Stimulated activated CD8-positive, alpha-beta memory T cell treated with anti-CD3 and anti-CD28 coated beads, Interleukin-12 subunit alpha, Interleukin-12 subunit beta, amount 100 ng/mL, for 1 hour (primary cell): ENCODE data around the gene ZNF121.
"Not testable (repeated sequence)": the region's sequence is repeated elsewhere in the genome, so short reads cannot be mapped to it uniquely, and the experiment has no call there.

ENCODE experiments used
- DNase-seq: peaks from one replicate; pipeline ENCODE4 v3.0.0-alpha.2; 2020; ENCODE audit warnings: low read depth

The ZNF121 gene

DNA sequence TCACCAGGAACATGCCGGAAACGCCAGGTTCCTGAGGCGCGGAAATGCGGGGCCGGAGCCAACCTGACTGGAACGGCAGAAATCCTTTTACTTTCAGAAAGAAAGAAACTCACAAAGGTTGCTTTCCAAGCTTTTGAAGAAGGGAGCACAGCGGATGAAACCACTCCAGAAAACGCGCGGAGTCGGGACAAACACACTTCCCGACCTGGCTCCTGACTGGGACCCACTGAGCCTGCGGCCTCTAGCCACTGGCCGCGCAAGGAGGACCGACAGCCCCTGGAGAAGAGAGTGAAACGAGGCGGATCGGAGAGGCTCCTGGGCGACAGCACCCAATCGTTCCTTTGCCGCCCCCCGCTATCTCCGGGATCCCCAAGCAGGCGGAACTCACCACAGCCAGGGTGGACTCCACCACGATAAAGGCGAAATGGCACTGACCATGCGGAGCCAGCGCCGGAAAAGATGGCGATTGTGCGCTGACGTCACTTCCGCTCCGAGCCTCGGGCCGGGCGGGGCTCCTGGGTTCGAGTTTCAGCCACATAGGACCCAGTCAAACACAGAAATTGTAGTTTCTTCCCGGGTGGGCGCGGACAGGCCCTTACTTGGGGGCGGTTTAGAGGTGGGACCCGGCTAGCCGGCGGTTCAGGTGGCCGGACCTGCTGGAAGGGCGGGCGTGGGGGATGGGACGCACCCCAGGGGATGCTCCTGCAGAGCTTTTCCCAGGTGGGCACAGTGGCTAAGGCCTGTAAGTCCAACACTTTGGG lies at the start of gene ZNF121:
ZNF121 (minus strand) TSS at position 432 of the 761 bp plus-strand sequence. CDS start 16,407 bp downstream, outside the sequence.
- DNase-seq: peak; percentile 74

DNA sequence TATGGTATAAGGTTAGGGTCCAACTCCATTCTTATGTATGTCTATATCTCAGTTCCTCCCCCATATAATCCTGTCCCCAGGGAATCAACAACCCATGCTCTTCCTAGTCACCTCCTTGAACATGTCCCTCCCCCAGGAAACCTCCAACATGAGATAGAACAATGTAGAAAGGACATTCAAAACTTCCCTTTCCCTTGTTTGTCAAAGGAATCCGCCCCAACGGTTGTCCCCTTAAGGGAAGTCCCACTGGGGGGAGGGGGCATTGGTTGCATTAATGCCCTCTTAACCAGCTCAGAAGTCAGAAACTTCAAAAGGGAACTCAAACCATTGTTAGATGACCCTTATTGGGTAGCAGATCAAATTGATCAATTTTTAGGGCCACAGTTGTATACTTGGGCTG lies 43.6 kb upstream of the ZNF121 start:
- no peak for DNase-seq

DNA sequence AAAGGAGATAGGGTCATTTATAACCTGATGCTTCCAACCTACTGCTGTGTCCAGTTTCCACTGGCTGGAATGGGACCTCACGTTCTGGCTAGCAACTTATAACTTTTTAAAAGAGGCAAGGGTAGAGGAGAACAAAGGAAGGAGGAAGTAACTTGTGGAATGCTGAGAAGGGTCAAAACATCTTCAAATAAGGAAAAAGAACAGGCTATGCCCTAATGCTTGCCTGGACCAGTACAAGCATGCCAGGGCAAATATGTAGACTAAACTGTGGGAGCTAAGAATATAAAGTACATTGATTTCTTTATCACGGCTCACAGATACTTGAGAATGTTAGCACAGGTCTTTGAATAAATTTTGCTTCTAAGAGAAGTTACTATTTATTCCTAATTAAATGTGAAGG lies 38.2 kb upstream of the ZNF121 start:
- DNase-seq: no peak

DNA sequence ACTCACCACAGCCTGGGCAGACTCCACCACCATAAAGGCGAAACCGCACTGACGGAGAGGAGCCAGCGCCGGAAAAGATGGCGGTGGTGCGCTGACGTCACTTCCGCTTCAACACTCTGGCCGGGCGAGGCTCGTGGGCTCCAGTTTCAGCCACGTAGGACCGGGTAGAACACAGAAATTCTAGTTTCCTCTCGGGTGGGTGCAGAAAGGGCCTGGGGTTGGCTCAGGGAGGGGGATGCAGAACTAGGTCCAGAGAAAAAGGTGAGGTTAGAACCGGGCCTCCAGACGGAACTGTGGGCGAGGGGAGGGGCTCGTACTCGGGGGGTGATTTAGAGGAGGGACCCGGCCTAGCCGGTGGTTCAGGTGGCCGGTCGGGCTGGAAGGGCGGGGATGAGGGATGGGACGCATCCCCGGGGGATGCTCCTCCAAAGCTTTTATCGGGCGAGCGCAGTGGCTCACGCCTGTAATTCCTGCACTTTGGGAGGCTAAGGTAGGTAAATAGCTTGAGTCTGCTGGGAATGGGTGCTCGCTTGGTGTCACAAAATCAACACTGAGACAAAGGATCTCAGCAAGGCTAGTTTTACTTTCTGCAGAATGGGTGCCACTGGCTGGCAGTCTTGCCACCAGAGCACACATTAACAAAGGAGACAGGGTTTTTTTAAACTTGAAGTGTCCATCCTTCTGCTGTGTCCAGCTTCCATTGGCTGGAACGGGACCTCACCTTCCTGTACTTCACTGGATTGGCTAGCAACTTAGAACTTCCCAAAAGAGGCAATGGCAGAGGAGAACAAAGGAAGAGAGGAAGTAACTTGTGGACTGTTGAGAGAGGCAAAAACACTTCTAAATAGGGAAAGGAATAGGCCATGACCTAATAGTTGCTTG lies 37.1 kb upstream of the ZNF121 start, which contains the start of gene ZNF561:
ZNF561 (minus strand) TSS at position 77 of the 882 bp plus-strand sequence. CDS start 1,776 bp downstream, outside the sequence.
- DNase-seq: peak; percentile 82

DNA sequence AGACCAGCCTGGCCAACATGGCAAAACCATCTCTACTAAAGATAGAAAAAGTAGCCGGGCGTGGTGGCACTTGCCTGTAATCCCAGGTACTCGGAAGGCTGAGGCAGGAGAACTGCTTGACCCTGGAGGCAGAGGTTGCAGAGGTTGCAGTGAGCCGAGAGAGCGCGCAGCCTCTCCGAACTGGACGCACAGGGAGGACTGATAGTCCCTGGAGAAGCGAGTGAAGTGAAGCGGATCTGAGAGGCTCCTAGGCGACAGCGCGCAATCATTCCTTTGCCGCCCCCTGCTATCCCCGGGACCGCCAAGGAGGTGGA lies 36.5 kb upstream of the ZNF121 start:
- DNase-seq: no peak

GRCh38 chr19:9615844-9616243 lies 31.5 kb upstream of the ZNF121 start:
- no peak for DNase-seq

GRCh38 chr19:9610484-9611113 lies 26.3 kb upstream of the ZNF121 start:
- no peak for DNase-seq

GRCh38 chr19:9608912-9609311 lies 24.6 kb upstream of the ZNF121 start:
- DNase-seq: no peak

DNA sequence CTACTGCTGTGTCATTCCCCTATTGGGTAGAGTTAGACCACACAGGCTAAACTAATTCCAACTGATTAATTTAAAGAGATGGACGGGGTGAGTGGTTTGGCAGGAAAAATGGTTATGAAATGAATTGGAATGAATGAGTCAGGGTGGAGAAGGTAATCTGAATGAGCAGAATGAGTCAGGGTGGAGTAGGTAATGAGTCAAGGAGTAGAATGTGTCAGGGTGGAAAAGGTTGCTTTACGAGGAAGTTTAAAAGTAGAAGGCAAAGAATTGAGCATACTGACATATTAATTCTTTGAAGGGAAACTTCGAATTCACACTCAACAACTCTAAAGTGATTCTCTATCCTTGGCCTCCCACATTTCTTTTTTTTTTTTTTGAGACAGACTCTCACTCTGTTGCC lies 12.7 kb upstream of the ZNF121 start:
- DNase-seq: no peak

GRCh38 chr19:9586764-9587163 lies 2.5 kb upstream of the ZNF121 start:
- peak; percentile 62 for DNase-seq

DNA sequence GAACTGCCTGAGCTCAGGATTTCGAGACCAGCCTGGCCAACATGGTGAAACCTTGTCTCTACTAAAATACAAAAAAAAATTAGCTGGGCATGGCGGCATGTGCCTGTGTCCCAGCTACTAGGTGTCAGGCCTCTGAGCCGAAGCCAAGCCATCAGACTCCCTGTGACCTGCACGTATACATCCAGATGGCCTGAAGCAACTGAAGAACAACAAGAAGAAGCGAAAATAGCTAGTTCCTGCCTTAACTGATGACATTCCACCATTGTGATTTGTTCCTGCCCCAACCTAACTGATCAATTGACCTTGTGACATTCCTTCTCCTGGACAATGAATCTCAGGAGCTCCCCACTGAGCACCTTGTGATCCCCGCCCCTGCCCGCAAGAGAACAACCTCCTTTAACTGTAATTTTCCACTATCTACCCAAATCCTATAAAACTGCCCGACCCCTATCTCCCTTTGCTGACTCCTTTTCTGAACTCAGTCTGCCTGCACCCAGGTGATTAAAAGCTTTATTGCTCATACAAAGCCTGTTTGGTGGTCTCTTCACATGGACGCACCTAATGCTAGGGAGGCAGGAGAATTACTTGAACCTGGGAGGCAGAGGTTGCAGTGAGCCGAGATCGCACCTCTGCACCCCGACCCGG lies 2.1 kb downstream of the ZNF121 start:
- not testable (repeated sequence) for DNase-seq

DNA sequence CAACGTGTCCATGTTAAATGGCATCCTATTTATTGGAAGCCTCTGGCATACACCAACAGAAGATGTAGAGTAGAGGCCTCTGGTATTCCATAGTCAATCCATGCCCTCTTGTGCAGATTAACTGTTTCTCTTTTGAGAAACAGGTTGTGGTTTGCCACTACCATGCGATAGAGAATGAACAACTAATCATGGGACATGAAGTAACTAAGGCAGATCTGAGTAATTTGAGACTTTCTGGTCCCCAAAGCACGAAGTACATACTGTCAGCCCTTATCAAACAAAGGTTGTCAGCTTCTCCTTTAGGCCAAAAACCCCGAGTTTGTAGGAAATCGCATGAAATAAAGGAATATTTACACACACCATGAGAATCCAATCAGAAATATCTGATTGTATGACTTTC lies 3.6 kb downstream of the ZNF121 start:
- no peak for DNase-seq

DNA sequence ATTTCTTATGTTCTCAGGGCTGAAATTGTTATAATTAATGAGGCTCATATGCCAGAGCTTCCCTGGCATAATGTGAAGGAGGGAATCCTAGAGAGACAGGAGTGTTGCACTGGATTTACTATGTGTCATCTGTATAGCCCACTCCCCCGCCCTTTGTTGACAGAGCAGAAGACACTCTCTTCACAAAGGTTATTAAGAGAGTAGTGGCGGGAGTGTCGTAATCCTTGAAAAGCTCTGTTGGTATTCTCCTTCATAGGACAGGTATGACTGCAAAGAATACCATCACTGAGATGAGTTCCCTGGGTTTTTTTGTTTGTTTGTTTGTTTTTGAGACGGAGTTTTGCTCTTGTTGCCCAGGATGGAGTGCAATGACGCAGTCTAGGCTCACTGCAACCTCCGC lies 14.0 kb downstream of the ZNF121 start:
- no peak for DNase-seq

GRCh38 chr19:9566729-9567128 lies 17.6 kb downstream of the ZNF121 start:
- no peak for DNase-seq

DNA sequence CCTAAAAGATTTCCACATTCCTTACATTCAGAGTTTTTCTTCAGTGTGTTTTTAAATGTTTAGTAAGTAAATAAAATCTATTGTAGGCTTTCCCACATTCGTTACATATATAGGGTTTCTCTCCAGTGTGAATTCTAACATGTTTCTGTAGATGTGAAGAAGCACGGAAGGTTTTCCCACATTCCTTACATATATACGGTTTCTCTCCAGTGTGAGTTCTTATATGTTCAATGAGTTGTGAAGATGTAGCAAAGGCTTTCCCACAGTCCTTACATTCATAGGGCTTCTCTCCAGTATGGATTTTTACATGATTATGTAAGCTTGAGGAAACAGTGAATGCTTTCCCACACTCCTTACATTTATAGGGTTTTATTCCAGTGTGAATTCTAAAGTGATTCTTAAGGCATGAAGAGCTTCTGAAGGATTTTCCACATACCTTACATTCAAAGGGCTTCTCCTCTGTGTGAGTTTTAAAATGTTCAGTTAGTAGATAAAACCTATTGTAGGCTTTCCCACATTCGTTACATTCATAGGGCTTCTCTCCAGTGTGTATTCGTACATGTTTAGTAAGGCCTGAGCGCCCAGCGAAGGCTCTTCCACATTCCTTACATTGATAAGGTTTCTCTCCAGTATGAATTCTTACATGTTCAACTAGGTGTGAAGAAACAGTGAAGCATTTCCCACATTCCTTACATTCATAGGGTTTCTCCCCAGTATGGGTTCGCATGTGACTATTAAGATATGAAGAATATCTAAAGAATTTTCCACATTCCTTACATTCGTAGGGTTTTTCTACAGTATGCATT lies 18.2 kb downstream of the ZNF121 start:
- no peak for DNase-seq

DNA sequence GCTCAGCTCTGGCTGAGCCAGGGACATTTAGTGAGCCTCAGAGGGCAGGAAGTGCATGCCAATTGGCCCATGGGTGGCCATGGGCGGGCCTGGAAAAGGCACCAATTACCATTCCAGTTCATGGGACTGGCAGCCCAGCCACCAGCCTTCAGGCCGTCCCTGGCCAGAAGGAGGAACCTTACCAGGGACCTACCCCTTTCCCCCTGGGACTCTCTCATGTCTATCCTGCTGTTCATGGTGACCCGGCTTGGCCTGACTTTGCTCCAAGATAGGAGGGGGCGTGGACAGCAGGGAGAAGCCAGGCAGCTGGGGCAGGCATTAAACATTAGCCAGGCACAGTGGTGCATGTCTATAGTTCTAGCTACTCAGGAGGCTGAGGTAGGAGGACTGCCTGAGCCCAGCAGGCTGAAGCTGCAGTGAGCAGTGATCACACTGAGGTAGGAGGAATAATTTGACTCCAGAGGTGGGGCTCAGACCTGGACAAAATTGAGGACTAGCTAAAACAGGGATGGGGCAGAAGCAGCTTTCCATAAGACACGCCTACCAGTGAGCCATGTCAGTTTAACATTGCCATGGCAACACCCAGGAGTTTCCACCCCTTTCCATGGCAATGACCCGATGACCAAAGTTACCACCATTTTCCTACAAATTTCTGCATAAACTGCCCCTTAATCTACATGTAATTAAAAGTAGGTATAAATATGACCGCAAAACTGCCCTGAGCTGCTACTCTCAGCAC lies 31.6 kb downstream of the ZNF121 start:
- DNase-seq: no peak

DNA sequence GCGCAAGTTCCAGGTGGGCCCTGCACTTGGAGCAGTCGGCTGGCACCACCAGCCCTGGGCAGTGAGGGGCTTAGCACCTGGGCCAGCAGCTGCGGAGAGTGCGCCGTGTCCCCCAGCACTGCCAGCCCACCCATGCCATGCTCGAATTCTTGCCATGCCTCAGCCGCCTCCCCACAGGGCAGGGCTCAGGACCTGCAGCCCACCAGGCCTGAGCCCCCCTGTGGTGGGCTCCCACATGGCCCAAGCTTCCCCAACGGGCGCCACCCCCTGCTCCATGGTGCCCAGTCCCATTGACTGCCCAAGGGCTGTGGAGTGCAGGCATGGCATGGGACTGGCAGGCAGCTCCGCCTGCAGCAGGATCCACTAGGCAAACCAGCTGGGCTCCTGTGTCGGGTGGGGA lies 36.4 kb downstream of the ZNF121 start:
- no peak for DNase-seq

GRCh38 chr19:9541281-9541680 lies 43.0 kb downstream of the ZNF121 start:
- DNase-seq: not testable (repeated sequence)

DNA sequence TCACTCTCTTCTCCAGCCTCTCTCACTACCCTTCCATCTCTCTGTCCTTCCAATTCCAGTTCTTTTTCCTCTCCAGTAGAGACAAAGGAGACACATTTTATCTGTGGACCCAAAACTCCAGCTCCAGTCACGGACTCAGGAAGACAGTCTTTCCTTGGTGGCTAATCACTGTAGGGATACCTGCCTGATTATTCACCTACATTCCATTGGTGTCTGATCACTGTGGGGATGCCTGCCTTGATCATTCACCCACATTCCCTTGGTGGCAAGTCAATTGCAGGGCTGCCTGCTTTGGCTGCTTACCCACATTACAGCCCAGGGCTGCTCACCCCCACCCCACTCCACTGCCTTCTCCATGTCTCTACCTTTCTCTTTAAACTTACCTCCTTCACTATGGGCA lies 44.4 kb downstream of the ZNF121 start:
- not testable (repeated sequence) for DNase-seq

DNA sequence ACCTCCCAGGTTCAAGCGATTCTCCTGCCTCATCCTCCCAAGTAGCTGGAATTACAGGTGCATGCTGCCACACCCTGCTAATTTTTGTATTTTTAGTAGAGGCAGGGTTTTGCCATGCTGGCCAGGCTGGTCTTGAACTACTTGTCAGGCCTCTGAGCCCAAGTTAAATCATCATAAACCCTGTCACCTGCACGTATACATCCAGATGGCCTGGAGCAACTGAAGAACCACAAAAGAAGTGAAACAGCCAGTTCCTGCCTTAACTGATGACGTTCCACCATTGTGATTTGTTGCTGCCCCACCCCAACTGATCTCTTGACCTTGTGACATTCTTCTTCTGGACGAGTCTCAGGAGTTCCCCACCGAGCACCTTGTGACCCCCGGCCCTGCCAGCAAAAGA lies 45.1 kb downstream of the ZNF121 start:
- not testable (repeated sequence) for DNase-seq
